Osteocyte (in vitro differentiated cells): ENCODE data around the gene CGREF1. TPM values are rescaled to one million over a fixed set of nuclear protein-coding genes. Genes with fewer than 3 reads are reported as not detected.

ENCODE experiments used
- DNase-seq: peaks from one replicate; pipeline ENCODE4 v3.0.0; 2021; ENCODE audit warnings: mixed read lengths; ENCODE audit not compliant: unreplicated experiment; ENCODE audit errors: extremely low spot score
- H3K27ac Mint-ChIP-seq: one replicate; pipeline ENCODE4 v1.8.0; 2021; ENCODE audit warnings: mild to moderate bottlenecking, mixed read lengths; ENCODE audit not compliant: unreplicated experiment
- H3K27me3 Mint-ChIP-seq: one replicate; pipeline ENCODE4 v1.8.0; 2021; ENCODE audit warnings: mixed read lengths; ENCODE audit not compliant: unreplicated experiment
- H3K36me3 Mint-ChIP-seq: one replicate; pipeline ENCODE4 v1.8.0; 2021; ENCODE audit warnings: mixed read lengths; ENCODE audit not compliant: unreplicated experiment
- H3K4me1 Mint-ChIP-seq: one replicate; pipeline ENCODE4 v1.8.0; 2021; ENCODE audit warnings: mixed read lengths; ENCODE audit not compliant: unreplicated experiment
- H3K4me3 Mint-ChIP-seq: one replicate; pipeline ENCODE4 v1.8.0; 2021; ENCODE audit warnings: mild to moderate bottlenecking, moderate library complexity, mixed read lengths; ENCODE audit not compliant: unreplicated experiment
- H3K9me3 Mint-ChIP-seq: one replicate; pipeline ENCODE4 v1.8.0; 2021; ENCODE audit warnings: mixed read lengths; ENCODE audit not compliant: unreplicated experiment
- total RNA-seq: library from RNA; stranded (reverse); gene quantifications from 2 replicates; pipeline ENCODE4 v1.2.1, GENCODE V29; 2021
- TF ChIP-seq, protein P1 (sequence below): fragments of 200-600 bp; sonication (generic); IDR thresholded peaks from 2 replicates; pipeline ENCODE4 v1.5.0; 2021; ENCODE audit warnings: antibody characterized with exemption, mild to moderate bottlenecking, moderate library complexity

The CGREF1 gene
- total RNA-seq, 1 donor from 2014 or later, result 1.9 TPM

DNA sequence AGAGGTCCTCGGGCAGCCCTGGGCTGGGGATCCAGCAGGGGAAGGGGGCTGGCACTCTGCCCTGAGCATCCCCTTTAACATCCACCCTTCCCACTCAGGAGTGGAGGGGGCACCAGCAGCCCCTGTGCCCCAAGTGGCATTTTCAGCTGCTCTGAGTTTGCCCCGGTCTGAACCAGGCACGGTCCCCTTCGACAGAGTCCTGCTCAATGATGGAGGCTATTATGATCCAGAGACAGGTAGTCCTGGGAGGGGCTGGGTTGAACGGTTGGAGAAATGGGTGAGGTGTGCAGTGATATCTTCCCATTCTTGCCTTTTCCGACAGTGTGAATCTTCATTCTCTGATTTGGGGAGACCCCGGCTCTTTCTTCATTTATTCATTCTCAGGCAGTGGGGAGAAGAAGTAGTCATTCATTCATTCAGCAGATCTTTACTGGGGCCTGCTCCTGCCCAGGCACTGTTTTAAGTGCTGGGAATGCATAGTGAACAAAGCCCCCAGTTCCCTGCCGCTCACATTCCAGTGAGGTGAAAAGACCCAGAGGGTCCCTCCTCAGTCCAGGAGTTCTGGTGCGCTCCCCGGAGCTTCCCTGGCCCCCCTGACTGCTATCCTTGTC lies 33.8 kb downstream of the CGREF1 start:
- H3K4me1 Mint-ChIP-seq, result peaks cover 32% of the 10 kb centered on the region
- H3K36me3 Mint-ChIP-seq, result peaks cover 4% of the 10 kb centered on the region
- TF ChIP-seq, protein P1, sequence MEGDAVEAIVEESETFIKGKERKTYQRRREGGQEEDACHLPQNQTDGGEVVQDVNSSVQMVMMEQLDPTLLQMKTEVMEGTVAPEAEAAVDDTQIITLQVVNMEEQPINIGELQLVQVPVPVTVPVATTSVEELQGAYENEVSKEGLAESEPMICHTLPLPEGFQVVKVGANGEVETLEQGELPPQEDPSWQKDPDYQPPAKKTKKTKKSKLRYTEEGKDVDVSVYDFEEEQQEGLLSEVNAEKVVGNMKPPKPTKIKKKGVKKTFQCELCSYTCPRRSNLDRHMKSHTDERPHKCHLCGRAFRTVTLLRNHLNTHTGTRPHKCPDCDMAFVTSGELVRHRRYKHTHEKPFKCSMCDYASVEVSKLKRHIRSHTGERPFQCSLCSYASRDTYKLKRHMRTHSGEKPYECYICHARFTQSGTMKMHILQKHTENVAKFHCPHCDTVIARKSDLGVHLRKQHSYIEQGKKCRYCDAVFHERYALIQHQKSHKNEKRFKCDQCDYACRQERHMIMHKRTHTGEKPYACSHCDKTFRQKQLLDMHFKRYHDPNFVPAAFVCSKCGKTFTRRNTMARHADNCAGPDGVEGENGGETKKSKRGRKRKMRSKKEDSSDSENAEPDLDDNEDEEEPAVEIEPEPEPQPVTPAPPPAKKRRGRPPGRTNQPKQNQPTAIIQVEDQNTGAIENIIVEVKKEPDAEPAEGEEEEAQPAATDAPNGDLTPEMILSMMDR, result no peak
- DNase-seq, result no peak
- H3K27ac Mint-ChIP-seq, result peak overlapping the region; percentile 80
- no peaks in the 10 kb centered on the region for H3K27me3 Mint-ChIP-seq
- H3K4me3 Mint-ChIP-seq, result peak overlapping the region; percentile 61
- H3K9me3 Mint-ChIP-seq, result no peaks in the 10 kb centered on the region

DNA sequence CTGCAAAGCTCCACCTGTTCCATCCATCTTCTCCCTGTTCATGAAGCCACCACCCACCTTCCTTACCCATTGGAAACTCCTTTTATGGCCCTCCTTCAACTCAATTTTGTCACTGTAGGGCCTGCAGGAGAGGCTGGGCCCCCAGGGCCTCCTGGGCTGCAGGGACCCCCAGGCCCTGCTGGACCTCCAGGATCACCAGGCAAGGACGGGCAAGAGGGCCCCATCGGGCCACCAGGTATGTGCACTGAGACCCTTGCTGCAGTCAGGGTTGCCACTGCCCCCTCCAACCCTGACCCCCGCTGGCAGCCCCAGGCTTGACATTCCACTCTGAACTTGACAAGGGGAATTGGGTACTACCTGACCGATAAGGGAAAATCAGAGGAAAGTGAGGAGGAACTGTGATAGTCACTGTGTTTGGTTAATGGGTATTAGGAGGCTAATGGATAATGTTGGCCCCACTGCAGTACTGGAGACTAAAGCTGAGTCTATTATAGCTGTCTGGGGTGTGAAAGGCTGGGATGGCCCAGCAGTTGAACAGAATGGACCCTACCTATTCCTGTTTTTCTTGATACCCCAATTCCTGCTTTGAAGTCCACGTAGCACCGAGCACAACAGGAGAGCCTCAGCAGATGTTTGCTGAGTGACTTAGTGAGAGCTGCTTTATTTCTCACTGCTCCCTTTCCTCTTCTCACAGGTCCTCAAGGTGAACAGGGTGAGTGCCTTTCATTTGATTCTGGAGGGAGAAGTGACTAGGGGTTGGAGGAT lies 34.4 kb downstream of the CGREF1 start:
- Mint-ChIP-seq H3K36me3 (peaks cover 4% of the 10 kb centered on the region), H3K4me3 (no peak overlapping the region), H3K27me3 (no peaks in the 10 kb centered on the region), H3K9me3 (no peaks in the 10 kb centered on the region), H3K4me1 (peaks cover 38% of the 10 kb centered on the region), H3K27ac (no peak overlapping the region)
- no peak for DNase-seq
- TF ChIP-seq, protein P1, result no peak

DNA sequence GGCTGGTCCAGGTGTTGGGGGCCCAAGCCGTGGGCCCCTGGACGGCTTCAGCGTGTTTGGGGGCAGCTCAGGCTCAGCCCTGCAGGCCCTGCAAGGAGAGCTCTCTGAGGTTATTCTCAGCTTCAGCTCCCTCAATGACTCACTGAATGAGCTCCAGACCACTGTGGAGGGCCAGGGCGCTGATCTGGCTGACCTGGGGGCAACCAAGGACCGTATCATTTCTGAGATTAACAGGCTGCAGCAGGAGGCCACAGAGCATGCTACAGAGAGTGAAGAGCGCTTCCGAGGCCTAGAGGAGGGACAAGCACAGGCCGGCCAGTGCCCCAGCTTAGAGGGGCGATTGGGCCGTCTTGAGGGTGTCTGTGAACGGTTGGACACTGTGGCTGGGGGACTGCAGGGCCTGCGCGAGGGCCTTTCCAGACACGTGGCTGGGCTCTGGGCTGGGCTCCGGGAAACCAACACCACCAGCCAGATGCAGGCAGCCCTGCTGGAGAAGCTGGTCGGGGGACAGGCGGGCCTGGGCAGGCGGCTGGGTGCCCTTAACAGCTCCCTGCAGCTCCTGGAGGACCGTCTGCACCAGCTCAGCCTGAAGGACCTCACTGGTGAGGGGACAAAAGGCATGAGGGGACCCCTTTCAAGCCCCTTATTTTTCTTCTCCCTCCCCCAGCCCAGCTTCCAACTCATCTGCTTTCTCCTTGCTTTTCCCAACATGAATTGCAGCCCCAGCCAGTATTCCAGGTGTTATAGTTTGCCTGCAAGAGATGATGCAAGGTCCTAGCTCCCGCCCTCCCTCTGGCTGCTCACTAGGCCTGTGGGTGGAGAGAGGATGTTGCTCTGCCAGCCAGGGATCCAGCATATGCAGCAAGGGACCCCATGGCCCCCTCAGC lies 35.3 kb downstream of the CGREF1 start:
- TF ChIP-seq, protein P1, result no peak
- Mint-ChIP-seq H3K27me3 (no peaks in the 10 kb centered on the region), H3K4me1 (peaks cover 42% of the 10 kb centered on the region), H3K4me3 (no peak overlapping the region), H3K27ac (no peak overlapping the region), H3K9me3 (no peaks in the 10 kb centered on the region), H3K36me3 (peaks cover 4% of the 10 kb centered on the region)
- no peak for DNase-seq

DNA sequence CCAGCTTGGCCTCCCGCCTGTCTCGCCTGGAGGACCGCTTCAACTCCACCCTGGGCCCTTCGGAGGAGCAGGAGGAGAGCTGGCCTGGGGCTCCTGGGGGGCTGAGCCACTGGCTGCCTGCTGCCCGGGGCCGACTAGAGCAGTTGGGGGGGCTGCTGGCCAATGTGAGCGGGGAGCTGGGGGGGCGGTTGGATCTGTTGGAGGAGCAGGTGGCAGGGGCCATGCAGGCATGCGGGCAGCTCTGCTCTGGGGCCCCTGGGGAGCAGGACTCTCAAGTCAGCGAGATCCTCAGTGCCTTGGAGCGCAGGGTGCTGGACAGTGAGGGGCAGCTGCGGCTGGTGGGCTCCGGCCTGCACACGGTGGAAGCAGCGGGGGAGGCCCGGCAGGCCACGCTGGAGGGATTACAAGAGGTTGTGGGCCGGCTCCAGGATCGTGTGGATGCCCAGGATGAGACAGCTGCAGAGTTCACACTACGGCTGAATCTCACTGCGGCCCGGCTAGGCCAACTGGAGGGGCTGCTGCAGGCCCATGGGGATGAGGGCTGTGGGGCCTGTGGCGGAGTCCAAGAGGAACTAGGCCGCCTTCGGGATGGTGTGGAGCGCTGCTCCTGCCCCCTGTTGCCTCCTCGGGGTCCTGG lies 36.0 kb downstream of the CGREF1 start:
- Mint-ChIP-seq H3K36me3 (peaks cover 4% of the 10 kb centered on the region), H3K4me3 (no peak overlapping the region), H3K4me1 (peaks cover 49% of the 10 kb centered on the region), H3K27ac (no peak overlapping the region), H3K9me3 (no peaks in the 10 kb centered on the region), H3K27me3 (no peaks in the 10 kb centered on the region)
- TF ChIP-seq, protein P1, result no peak
- no peak for DNase-seq
